Activated CD4-positive, alpha-beta T cell treated with anti-CD3 and anti-CD28 coated beads, Interleukin-2, Interleukin-4, amounts not matched to agents 100 ng/mL and 50 ng/mL, durations not matched to agents 16 hours and 8 hours (primary cell): ENCODE measurements around the gene NDUFA7.

Source experiments
- DNase-seq: peaks from one replicate; pipeline ENCODE4 v3.0.0-alpha.2; 2020; ENCODE audit warnings: low spot score

NDUFA7 gene

GRCh38 chr19:8262431-8262830 lies 58.7 kb downstream of the NDUFA7 start:
- DNase-seq, result no peak

GRCh38 chr19:8261881-8262280 lies 59.3 kb downstream of the NDUFA7 start:
- DNase-seq, result no peak

GRCh38 chr19:8261347-8261746 lies 59.8 kb downstream of the NDUFA7 start:
- no peak for DNase-seq
